NCI-H2171 (cell line): ENCODE results near the gene CLIC3.

Source experiments
- DNase-seq: peaks from one replicate; lab custom pipeline; 2025; lab: John Stamatoyannopoulos, UW

Gene CLIC3

GRCh38 chr9:136951541-136952320 lies 44.6 kb downstream of the CLIC3 start, which contains the start of gene LCN12:
Gene LCN12, plus strand, starts transcription at chr9:136952273. Its CDS starts 55 bp downstream, at chr9:136952328.
- no peak for DNase-seq

DNA sequence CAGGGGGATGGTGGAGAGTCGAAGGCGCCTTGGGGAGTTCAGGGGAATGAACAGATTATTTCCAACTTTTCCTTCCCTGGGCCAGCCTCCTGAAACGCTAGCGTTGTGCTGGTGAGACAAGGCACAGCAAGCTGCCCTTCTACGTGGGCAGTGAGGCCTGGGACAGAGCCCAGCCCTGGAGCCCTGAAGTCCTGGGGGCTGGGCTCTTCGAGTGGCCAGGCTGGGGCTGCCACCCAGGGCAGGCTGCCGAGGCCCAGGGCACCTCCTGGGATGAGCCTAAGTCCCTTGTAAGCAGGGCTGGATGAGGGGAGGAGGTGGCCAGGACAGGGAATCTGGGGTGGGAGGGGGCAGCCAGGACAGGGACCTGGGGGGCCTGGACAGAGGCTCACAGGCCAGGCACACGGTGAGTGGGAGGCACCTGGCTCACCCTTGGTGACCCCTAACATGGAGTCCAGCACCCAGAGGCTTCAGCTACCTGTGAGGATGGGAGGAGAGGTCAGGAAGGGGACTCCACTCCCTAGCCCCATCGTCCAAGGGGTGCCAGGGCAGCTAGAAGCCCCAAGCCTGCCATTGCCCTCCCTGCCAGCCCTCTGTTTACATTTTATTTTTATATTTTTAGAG lies 45.6 kb downstream of the CLIC3 start:
- no peak for DNase-seq

GRCh38 chr9:136949817-136950655 lies 46.3 kb downstream of the CLIC3 start:
- peak; percentile 96 for DNase-seq

GRCh38 chr9:136949239-136949816 lies 47.0 kb downstream of the CLIC3 start:
- no peak for DNase-seq

GRCh38 chr9:136947955-136948510 lies 48.3 kb downstream of the CLIC3 start:
- no peak for DNase-seq

- peak; percentile 16 for DNase-seq
Measured at GRCh38 chr9:136947028-136947891, 49.1 kb downstream of the CLIC3 start.

DNA sequence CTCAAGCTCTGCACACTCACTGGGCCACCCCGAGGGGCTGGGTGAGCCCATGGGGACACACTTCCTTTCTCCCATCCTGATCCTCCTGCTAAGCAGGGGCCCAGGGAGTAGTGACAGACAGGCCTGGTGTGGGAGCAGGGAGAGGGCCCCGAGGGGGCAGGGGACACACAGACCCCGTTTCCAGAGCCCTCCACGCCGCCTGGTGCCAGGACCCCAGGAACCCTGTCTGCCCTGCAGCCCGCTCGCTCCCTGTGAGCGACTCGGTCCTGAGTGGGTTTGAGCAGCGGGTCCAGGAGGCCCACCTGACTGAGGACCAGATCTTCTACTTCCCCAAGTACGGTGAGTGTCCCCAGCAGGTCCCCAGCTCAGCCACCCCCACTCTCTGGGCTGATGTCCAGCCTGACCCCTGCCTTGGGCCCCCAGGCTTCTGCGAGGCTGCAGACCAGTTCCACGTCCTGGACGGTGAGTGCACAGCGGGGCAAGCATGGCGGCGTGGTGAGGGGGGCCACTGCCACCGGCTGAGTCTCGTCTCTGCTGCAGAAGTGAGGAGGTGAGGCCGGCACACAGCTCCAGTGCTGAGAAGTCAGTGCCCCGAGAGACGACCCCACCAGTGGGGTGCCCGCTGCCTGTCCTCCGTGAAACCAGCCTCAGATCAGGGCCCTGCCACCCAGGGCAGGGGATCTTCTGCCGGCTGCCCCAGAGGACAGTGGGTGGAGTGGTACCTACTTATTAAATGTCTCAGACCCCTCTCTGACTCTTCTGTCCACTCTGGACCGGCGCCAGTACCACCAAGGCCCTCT lies 49.9 kb downstream of the CLIC3 start:
- DNase-seq, result no peak

GRCh38 chr9:136945333-136946227 lies 50.8 kb downstream of the CLIC3 start:
- DNase-seq, result no peak
